ENCODE measurements around the gene PODNL1. TPM values are rescaled to one million over a fixed set of nuclear protein-coding genes. Genes with fewer than 3 reads are reported as not detected.

The PODNL1 gene
- total RNA-seq, 5 donors from 2014 or later (not counting 1 experiment from before 2014, with no cell fraction given) = 0.09 TPM; not detected in 4

DNA sequence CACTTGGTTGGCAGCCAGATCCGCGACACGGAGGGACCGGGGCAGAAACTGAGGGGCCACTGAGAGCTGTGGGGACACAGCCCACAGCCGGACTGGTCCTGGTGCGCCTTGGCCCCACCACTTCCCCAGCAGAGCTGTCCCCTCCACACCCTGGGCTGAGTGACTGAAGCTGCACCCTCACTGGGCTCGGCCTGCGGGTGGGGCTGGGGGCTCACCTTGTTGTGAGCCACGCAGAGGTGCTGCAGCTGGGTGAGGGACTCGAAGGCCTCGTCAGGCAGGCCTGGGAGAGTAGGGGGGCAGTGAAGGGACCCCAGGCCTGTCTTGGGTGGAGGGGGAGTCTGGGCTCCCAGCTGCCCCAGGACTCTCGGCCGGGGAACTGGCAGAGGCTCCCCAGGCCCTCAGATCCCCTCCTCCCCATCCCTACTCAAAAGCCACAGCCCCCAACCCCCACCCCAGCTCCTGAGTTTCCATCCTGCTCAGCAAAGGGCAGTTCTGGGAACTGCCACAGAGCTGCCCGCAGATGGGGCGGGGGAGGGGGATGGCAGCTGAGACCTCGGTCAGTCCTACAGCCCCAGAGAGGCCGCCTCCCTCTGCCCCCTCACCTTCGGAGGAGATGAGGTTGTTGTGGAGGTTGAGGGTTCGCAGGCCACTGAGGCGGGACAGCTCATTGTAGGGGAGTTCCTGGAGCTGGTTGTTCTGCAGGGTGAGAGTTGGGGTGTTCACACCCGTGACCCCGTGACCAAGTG, 2.3 kb downstream of the PODNL1 start:
- H3K4me3 Mint-ChIP-seq = no peak overlapping the region
- POLR2A ChIA-PET = interaction anchor here in 1 of 2 donors (0.6 kb wide), 1 partner anchor 308 kb away, joined by 10 read pairs; no protein-coding TSS in a partner anchor
- no peak for ATAC-seq (replicated peaks in 1 of 4)

DNA sequence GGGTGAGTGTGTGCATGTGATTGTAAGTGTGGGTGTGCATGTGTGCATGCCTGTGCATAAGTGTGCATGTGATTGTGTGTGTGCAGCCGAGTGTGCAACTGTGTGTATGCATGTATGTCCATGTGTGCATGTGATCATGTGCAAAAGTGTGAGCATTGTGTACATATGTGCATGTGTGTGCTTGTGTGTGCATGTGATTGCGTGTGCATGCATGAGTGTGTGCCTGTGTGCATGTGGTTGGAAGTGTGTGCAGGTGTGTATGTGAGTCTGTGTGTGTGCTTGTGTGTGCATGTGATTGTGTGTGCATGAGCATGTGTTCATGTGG, 3.5 kb downstream of the PODNL1 start:
- H3K36me3 ChIP-seq (ENCODE audit: control insufficient read depth in 2 of 2, extremely low read depth in 1 of 2, insufficient read depth in 1 of 2, low read length in 1 of 2) = no peaks in the 10 kb centered on the region
- ChIA-PET POLR2A (no interaction called here), CTCF (no interaction called here)
- DNase-seq (no peak), ATAC-seq (replicated peaks in 1 of 4) (no peak)
- H3K4me1 ChIP-seq (ENCODE audit: control insufficient read depth in 1 of 2, extremely low read depth in 1 of 2, insufficient read depth in 2 of 2, low read length in 2 of 2) = peaks cover 0 to 4% of the 10 kb centered on the region in 2 experiments
- Mint-ChIP-seq H3K4me3 (no peak overlapping the region), H3K36me3 (no peaks in the 10 kb centered on the region), H3K27ac (no peak overlapping the region), H3K27me3 (peaks cover 4 to 17% of the 10 kb centered on the region in 2 donors), H3K4me1 (peaks cover 0 to 11% (median 9%) of the 10 kb centered on the region in 3 donors), H3K9me3 (no peaks in the 10 kb centered on the region)
- no peaks in the 10 kb centered on the region for H3K9me3 ChIP-seq
- H3K27ac ChIP-seq (ENCODE audit: low read length) = no peak overlapping the region
- peaks cover 0 to 37% of the 10 kb centered on the region in 2 experiments for H3K27me3 ChIP-seq (replicated peaks in 1 of 2; ENCODE audit: control insufficient read depth in 2 of 2, extremely low read depth in 1 of 2, insufficient read depth in 2 of 2, low read length in 1 of 2)
- WGBS (ENCODE audit: insufficient coverage) = 91% methylated on average over 2 of the region's 2 CpGs
- no peak overlapping the region for H3K4me3 ChIP-seq (ENCODE audit: control insufficient read depth in 1 of 2, extremely low read depth in 1 of 2, low read length in 1 of 2)

More for the DNA sequence above, 2.3 kb downstream of the PODNL1 start:
- no peaks in the 10 kb centered on the region for H3K9me3 Mint-ChIP-seq
- Histone ChIP-seq H3K36me3 (ENCODE audit: control insufficient read depth in 2 of 2, extremely low read depth in 1 of 2, insufficient read depth in 1 of 2, low read length in 1 of 2) (no peaks in the 10 kb centered on the region), H3K4me3 (ENCODE audit: control insufficient read depth in 1 of 2, extremely low read depth in 1 of 2, low read length in 1 of 2) (no peak overlapping the region), H3K27ac (ENCODE audit: low read length) (no peak overlapping the region), H3K4me1 (ENCODE audit: control insufficient read depth in 1 of 2, extremely low read depth in 1 of 2, insufficient read depth in 2 of 2, low read length in 2 of 2) (peaks cover 0 to 4% of the 10 kb centered on the region in 2 experiments), H3K9me3 (no peaks in the 10 kb centered on the region), H3K27me3 (replicated peaks in 1 of 2; ENCODE audit: control insufficient read depth in 2 of 2, extremely low read depth in 1 of 2, insufficient read depth in 2 of 2, low read length in 1 of 2) (peaks cover 0 to 37% of the 10 kb centered on the region in 2 experiments)
- H3K4me1 Mint-ChIP-seq = peaks cover 0 to 11% (median 9%) of the 10 kb centered on the region in 3 donors
- CTCF ChIA-PET = no interaction called here
- H3K27me3 Mint-ChIP-seq = peaks cover 4 to 17% of the 10 kb centered on the region in 2 donors
- H3K27ac Mint-ChIP-seq = no peak overlapping the region
- DNase-seq = no peak
- 93% methylated on average over 11 of the region's 22 CpGs for WGBS (ENCODE audit: insufficient coverage)
- H3K36me3 Mint-ChIP-seq = no peaks in the 10 kb centered on the region

DNA sequence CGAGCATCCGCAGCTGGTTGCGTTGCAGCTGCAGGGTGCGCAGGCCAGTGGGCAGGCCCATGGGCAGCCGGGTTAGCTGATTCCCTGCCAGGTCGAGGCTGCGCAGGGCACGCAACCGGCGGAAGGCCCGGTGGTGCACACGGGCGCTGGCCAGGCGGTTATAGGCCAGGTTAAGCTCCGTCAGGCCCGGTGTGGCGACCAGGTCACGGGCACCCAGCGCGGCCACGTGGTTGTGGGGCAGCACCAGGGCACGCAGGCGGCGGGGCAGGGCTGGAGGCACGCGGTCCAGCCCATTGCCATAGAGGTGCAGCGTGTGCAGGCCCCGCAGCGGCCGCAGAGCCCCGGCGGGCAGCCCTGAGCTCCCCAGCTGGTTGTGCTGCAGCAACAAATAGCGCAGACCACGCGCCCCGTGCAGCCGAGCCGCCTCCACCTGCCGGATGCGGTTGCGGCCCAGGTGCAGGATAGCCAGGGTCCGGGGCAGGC, 5.3 kb downstream of the PODNL1 start:
- Mint-ChIP-seq H3K4me3 (no peak overlapping the region), H3K36me3 (peaks cover 5% of the 10 kb centered on the region), H3K27me3 (peaks cover 4 to 17% of the 10 kb centered on the region in 2 donors), H3K27ac (no peak overlapping the region), H3K4me1 (peaks cover 0 to 11% (median 9%) of the 10 kb centered on the region in 3 donors), H3K9me3 (no peaks in the 10 kb centered on the region)
- ChIA-PET POLR2A (no interaction called here), CTCF (interaction anchor here in 1 of 2 donors (0.6 kb wide), 1 partner anchor 114 kb away, joined by 3 read pairs; no protein-coding TSS in a partner anchor)
- ATAC-seq (replicated peaks in 1 of 4) (no peak), DNase-seq (no peak)
- H3K36me3 ChIP-seq (ENCODE audit: control insufficient read depth in 2 of 2, extremely low read depth in 1 of 2, insufficient read depth in 1 of 2, low read length in 1 of 2) = peaks cover 0 to 5% of the 10 kb centered on the region in 2 donors
- H3K4me3 ChIP-seq (ENCODE audit: control insufficient read depth in 1 of 2, extremely low read depth in 1 of 2, low read length in 1 of 2) = no peak overlapping the region
- peaks cover 0 to 28% of the 10 kb centered on the region in 2 experiments for H3K27me3 ChIP-seq (replicated peaks in 1 of 2; ENCODE audit: control insufficient read depth in 2 of 2, extremely low read depth in 1 of 2, insufficient read depth in 2 of 2, low read length in 1 of 2)
- 94% methylated on average over 42 of the region's 42 CpGs for WGBS (ENCODE audit: insufficient coverage)
- H3K4me1 ChIP-seq (ENCODE audit: control insufficient read depth in 1 of 2, extremely low read depth in 1 of 2, insufficient read depth in 2 of 2, low read length in 2 of 2) = peaks cover 0 to 4% of the 10 kb centered on the region in 2 experiments
- H3K9me3 ChIP-seq = no peaks in the 10 kb centered on the region
- H3K27ac ChIP-seq (ENCODE audit: low read length) = no peak overlapping the region

DNA sequence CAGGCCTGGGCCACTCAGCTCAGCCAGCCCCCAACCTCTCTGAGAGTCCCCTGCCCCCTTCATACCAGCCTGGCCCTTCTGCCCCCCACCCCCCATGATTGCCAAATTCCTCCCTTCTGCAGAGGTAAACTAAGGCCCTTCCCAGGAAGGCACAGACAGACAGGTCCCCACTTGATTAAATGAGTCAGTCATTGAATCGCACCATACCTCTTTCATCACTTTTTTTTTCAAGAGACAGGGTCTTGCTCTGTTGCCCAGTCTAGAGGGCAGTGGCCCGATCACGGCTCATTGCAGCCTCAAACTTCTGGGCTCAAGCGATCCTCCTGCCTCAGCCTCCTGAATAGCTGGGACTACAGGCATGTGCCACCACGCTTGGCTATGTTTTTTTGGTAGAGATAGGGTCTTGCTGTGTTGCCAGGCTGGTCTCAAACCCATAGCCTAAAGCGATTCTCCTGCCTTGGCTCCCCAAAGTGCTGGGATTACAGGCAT, 6.0 kb downstream of the PODNL1 start:
- H3K9me3 ChIP-seq = no peaks in the 10 kb centered on the region
- H3K27me3 Mint-ChIP-seq = peaks cover 0 to 13% of the 10 kb centered on the region in 2 donors
- peaks cover 0 to 11% (median 10%) of the 10 kb centered on the region in 3 donors for H3K4me1 Mint-ChIP-seq
- no peak overlapping the region for H3K27ac ChIP-seq (ENCODE audit: low read length)
- WGBS (ENCODE audit: insufficient coverage) = 81% methylated on average over 4 of the region's 6 CpGs
- ChIA-PET CTCF (interaction anchor here in 1 of 2 donors (0.6 kb wide), 1 partner anchor 115 kb away, joined by 3 read pairs; no protein-coding TSS in a partner anchor), POLR2A (no interaction called here)
- no peak for DNase-seq
- no peaks in the 10 kb centered on the region for H3K4me1 ChIP-seq (ENCODE audit: control insufficient read depth in 1 of 2, extremely low read depth in 1 of 2, insufficient read depth in 2 of 2, low read length in 2 of 2)
- no peak overlapping the region for H3K4me3 ChIP-seq (ENCODE audit: control insufficient read depth in 1 of 2, extremely low read depth in 1 of 2, low read length in 1 of 2)
- H3K36me3 ChIP-seq (ENCODE audit: control insufficient read depth in 2 of 2, extremely low read depth in 1 of 2, insufficient read depth in 1 of 2, low read length in 1 of 2) = peaks cover 0 to 6% of the 10 kb centered on the region in 2 donors
- no peaks in the 10 kb centered on the region for H3K9me3 Mint-ChIP-seq
- H3K27me3 ChIP-seq (replicated peaks in 1 of 2; ENCODE audit: control insufficient read depth in 2 of 2, extremely low read depth in 1 of 2, insufficient read depth in 2 of 2, low read length in 1 of 2) = peaks cover 0 to 20% of the 10 kb centered on the region in 2 experiments
- H3K36me3 Mint-ChIP-seq = peaks cover 7% of the 10 kb centered on the region
- H3K27ac Mint-ChIP-seq = no peak overlapping the region
- ATAC-seq (replicated peaks in 1 of 4) = no peak
- no peak overlapping the region for H3K4me3 Mint-ChIP-seq

DNA sequence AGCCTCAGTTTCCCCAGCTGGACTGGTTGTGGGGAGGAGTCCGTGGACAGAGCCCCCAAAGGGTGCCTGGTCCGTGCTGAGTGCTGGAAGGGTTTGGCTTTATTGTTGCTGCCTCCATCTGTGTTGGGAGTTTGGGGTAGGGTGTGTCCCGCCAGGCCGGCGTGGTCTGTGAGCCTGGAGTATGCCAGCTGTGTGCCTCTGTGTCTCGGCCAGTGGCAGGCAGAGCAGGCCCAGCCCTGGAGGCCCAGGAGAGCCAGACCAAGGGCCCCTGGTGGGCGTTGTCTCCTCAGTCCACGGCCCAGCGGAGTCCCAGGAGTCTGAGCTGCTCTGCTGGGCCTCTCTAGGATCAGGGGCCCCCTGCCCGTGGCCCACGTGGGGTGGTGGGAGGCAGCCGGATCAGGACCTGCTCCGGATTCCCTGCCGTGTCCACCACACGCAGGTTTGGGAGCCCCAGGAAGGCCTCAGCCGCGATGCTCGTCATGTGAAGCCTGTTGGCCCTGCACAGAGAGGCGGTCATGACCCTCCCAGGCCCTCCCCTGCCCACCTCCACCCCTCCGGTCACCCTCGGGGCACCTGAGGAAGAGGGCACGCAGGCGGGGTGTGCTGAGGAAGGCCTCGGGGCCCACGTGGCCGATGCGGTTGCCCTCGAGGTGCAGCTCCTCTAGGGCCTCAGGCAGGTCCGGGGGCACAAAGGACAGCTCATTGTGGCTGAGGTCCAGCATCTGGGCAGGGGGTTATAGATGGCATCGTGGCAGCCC, 6.6 kb downstream of the PODNL1 start:
- POLR2A ChIA-PET = no interaction called here
- peaks cover 0 to 3% of the 10 kb centered on the region in 2 experiments for H3K4me1 ChIP-seq (ENCODE audit: control insufficient read depth in 1 of 2, extremely low read depth in 1 of 2, insufficient read depth in 2 of 2, low read length in 2 of 2)

DNA sequence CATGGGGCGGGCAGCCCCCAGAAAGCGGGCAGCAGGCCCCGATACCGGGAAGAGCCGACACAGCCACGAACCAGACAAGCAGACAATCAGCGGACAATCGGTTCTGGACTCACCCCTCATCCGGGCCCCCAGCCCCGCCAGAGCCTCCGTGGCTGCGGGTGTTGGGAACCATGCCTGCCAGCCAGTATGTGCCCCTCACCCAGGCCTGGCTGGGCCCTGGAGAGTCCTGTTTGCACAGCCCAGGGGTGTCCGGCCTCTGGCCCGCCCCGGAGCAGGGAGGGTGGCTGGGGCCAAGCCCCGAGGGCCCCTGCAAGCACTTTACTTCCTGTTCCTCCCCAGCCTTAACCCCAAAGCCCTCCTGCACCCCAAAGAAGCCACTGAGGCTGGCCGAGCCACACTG, 7.8 kb downstream of the PODNL1 start:
- H3K4me3 ChIP-seq (ENCODE audit: control insufficient read depth in 1 of 2, extremely low read depth in 1 of 2, low read length in 1 of 2) = no peak overlapping the region
- H3K4me1 Mint-ChIP-seq = peaks cover 3 to 23% (median 16%) of the 10 kb centered on the region in 3 donors
- DNase-seq (no peak), ATAC-seq (replicated peaks in 1 of 4) (no peak)
- ChIA-PET POLR2A (no interaction called here), CTCF (no interaction called here)
- H3K27ac ChIP-seq (ENCODE audit: low read length) = no peak overlapping the region
- peaks cover 0 to 7% of the 10 kb centered on the region in 2 donors for H3K27me3 Mint-ChIP-seq
- H3K4me3 Mint-ChIP-seq = no peak overlapping the region
- H3K27me3 ChIP-seq (replicated peaks in 1 of 2; ENCODE audit: control insufficient read depth in 2 of 2, extremely low read depth in 1 of 2, insufficient read depth in 2 of 2, low read length in 1 of 2) = peaks cover 0 to 7% of the 10 kb centered on the region in 2 experiments
- H3K27ac Mint-ChIP-seq = no peak overlapping the region
- 89% methylated on average over 17 of the region's 17 CpGs for WGBS (ENCODE audit: insufficient coverage)
- no peaks in the 10 kb centered on the region for H3K9me3 ChIP-seq
- H3K36me3 Mint-ChIP-seq = peaks cover 14% of the 10 kb centered on the region
- H3K9me3 Mint-ChIP-seq = no peaks in the 10 kb centered on the region
- peaks cover 0 to 16% of the 10 kb centered on the region in 2 donors for H3K36me3 ChIP-seq (ENCODE audit: control insufficient read depth in 2 of 2, extremely low read depth in 1 of 2, insufficient read depth in 1 of 2, low read length in 1 of 2)
- peaks cover 0 to 5% of the 10 kb centered on the region in 2 experiments for H3K4me1 ChIP-seq (ENCODE audit: control insufficient read depth in 1 of 2, extremely low read depth in 1 of 2, insufficient read depth in 2 of 2, low read length in 2 of 2)

More for the DNA sequence above, 6.6 kb downstream of the PODNL1 start:
- H3K9me3 Mint-ChIP-seq = no peaks in the 10 kb centered on the region
- H3K4me3 Mint-ChIP-seq = no peak overlapping the region
- no peak overlapping the region for H3K27ac Mint-ChIP-seq
- no peak for DNase-seq
- H3K27me3 ChIP-seq (replicated peaks in 1 of 2; ENCODE audit: control insufficient read depth in 2 of 2, extremely low read depth in 1 of 2, insufficient read depth in 2 of 2, low read length in 1 of 2) = peaks cover 0 to 19% of the 10 kb centered on the region in 2 experiments
- H3K36me3 ChIP-seq (ENCODE audit: control insufficient read depth in 2 of 2, extremely low read depth in 1 of 2, insufficient read depth in 1 of 2, low read length in 1 of 2) = peaks cover 0 to 11% of the 10 kb centered on the region in 2 donors
- no peak overlapping the region for H3K4me3 ChIP-seq (ENCODE audit: control insufficient read depth in 1 of 2, extremely low read depth in 1 of 2, low read length in 1 of 2)
- WGBS (ENCODE audit: insufficient coverage) = 92% methylated on average over 27 of the region's 30 CpGs
- H3K36me3 Mint-ChIP-seq = peaks cover 14% of the 10 kb centered on the region
- peaks cover 2 to 16% (median 13%) of the 10 kb centered on the region in 3 donors for H3K4me1 Mint-ChIP-seq
- H3K9me3 ChIP-seq = no peaks in the 10 kb centered on the region
- CTCF ChIA-PET = no interaction called here
- peaks cover 0 to 13% of the 10 kb centered on the region in 2 donors for H3K27me3 Mint-ChIP-seq
- ATAC-seq (replicated peaks in 1 of 4) = no peak
- no peak overlapping the region for H3K27ac ChIP-seq (ENCODE audit: low read length)

Data from T-cell (primary cell).